GM21515 (cell line): ENCODE measurements around the gene PHKG1.
"Not testable (repeated sequence)": the region's sequence is repeated elsewhere in the genome, so short reads cannot be mapped to it uniquely, and the experiment has no call there.

Experiments used
- ATAC-seq: cut with Tn5 transposase; IDR thresholded peaks from one replicate; pipeline ENCODE4 v1.9.1; 2021; ENCODE audit not compliant: unreplicated experiment

The PHKG1 gene

DNA sequence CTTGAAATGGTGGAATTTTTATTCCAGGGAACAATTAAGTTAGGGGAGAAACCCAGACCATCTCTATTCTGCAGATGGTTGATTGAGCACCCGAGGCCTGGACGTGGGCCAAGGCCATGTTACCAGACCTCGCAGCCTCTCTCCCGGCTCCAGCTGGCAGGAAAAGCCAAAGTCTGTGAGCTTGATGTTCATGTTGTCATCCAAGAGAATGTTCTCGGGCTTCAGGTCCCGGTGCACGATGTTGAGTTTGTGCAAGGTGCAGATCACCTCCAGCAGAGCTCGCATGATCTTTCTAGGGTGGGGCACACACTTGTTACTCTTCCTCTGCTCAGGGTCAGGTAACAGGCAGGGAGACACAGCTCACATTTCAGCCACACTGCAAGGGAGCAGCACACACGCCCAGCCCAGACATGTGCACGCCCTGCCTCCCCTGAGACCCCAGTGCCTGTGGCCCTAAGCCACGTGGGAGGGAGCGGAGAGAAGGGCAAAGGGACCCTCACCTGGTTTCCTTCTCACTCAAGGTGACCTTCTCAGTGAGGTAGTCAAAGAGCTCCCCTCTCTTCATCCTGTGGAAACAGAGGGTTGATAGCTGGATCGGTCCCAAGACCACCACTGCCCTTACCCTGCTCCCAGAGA is 9.5 kb downstream of the PHKG1 start:
- no peak for ATAC-seq

DNA sequence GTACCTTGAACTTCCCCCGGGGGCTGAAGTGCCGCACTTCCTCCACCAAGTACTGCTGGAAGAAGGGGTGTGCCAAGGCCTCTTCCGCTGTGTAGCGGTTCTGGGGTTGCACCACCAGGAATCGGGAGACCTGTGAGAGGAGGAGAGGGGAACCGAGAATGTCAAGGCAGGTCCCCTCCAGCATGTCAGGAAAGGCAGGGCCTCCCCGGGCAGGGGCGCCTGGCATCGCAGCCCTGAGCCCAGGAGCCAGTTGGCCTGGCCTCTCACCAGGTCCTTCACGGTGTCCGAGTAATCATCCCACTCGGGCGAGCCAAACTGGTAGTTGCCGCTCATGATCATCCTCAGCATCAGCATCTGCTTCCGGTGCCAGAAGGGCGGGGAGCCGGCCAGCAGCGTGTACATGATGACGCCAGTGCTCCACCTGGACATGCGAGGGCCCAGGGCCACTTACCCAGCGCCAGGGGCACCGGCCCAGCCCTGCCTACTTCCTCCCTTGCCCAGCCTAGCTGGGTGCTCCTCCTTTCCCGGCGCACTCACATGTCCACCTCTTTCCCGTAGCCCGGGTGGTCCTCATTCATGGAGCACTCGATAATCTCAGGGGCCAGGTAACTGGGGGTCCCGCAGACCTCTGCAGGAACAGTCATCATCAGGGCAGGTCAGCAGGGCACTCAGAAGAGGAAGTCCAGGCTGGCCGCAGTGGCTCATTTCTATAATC is 11.0 kb downstream of the PHKG1 start:
- no peak for ATAC-seq

DNA sequence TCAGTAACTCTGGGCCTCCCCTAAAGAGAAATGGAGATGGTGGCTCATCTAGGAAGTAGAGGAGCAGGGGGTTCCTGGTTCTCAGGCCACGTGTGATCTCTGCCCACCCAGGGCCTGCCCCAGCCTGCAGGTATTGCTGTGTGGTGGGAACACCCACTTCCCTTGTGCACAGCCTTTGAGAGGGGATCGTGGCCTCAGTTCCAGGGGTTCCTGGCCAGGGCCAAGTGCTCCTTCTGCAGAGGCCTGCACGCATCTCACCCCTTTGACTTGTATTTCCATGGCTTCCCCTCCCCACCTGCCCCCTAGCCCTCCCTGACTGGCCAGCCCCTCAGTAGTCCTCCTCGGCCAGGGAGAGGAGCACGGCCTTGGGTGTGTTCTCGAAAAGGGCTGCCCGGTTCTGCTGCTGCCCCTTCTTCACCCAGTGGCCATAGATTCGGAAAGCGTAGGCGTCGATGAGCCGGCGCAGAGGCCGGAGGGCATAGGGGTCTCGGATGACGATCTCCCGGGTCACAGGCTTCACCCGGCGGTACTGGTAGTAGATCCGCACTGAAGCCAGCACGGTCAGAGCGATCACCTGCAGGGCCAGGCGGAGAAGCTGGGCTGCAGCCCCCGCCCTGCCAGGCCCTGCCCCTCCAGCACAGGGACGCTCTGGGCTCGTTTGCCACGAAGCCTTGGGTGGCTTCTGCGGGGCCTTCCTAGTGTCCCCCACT is 11.9 kb downstream of the PHKG1 start:
- ATAC-seq = not testable (repeated sequence)

DNA sequence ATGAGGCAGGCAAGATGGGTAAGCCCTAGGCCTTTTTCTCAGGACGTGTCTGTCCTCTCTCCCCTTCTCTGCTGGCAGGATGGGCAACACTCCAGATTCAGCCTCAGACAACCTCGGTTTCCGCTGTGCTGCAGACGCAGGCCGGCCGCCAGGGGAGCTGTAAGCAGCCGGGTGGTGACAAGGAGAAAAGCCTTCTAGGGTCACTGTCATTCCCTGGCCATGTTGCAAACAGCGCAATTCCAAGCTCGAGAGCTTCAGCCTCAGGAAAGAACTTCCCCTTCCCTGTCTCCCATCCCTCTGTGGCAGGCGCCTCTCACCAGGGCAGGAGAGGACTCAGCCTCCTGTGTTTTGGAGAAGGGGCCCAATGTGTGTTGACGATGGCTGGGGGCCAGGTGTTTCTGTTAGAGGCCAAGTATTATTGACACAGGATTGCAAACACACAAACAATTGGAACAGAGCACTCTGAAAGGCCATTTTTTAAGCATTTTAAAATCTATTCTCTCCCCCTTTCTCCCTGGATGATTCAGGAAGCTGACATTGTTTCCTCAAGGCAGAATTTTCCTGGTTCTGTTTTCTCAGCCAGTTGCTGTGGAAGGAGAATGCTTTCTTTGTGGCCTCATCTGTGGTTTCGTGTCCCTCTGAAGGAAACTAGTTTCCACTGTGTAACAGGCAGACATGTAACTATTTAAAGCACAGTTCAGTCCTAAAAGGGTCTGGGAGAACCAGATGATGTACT is 13.1 kb downstream of the PHKG1 start:
- no peak for ATAC-seq

DNA sequence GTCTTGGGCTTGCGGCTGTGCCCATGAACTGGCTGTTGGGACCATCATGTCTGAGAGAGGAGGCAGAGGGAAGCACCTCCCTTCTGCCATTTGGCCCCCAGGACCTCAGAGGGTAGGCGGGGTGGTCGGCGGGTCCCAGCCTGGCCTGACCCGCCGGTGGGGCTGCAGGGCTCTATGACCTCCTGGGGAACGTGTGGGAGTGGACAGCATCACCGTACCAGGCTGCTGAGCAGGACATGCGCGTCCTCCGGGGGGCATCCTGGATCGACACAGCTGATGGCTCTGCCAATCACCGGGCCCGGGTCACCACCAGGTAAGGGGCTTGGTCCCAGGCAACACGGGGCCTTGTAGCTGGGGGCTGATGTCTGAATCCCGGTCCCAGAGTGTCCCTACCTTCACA is 14.6 kb downstream of the PHKG1 start:
- no peak for ATAC-seq

DNA sequence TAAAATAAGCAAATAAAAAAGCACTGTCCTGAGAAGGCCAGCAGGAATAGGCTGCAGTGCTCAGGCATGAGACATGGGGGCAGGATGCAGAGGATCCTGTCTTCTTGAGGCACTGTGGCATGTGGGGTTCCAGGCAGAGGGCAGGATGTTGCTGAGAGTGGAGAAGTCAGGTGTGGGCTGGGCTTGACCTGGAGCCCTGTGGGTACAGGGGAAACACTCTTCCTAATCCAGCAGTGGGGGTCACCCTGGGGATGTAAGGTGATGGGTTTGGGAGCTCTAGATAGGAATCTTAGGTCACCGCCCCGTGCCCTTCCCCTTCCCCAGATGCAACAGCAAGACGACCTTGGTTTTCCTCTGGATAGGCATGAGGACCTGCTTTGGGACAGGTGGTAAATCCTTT is 15.1 kb downstream of the PHKG1 start:
- no peak for ATAC-seq

DNA sequence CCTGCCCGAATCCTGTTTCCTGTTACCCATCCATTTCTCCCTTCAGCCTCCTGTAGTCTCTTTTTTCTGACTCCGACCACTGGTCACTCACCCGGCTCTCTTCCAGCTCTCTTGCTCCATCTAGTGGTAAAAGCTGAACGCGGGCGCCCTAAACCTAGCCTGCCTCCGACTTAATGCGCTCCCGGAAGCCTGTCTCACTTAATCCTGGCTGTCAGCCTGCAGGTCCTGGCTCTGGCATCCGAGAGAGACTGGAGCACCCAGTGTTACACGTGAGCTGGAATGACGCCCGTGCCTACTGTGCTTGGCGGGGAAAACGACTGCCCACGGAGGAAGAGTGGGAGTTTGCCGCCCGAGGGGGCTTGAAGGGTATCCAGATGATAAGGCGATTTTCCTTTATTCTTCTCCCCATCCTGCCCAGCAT is 18.4 kb downstream of the PHKG1 start:
- peak; percentile 83 for ATAC-seq

DNA sequence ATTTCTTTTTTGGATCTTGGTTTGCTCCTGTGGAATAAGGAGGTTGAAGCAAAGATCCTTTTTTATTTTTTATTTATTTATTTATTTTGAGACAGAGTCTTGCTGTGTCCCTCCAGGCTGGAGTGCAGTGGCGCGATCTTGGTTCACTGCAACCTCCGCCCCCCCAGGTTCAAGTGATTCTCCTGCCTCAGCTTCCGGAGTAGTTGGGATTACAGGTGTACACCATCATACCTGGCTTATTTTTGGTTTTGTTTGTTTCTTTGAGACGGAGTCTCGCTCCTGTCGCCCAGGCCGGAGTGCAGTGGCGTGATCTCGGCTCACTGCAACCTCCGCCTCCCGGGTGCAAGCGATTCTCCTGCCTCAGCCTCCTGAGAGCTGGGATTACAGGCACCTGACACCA is 26.4 kb downstream of the PHKG1 start:
- not testable (repeated sequence) for ATAC-seq

DNA sequence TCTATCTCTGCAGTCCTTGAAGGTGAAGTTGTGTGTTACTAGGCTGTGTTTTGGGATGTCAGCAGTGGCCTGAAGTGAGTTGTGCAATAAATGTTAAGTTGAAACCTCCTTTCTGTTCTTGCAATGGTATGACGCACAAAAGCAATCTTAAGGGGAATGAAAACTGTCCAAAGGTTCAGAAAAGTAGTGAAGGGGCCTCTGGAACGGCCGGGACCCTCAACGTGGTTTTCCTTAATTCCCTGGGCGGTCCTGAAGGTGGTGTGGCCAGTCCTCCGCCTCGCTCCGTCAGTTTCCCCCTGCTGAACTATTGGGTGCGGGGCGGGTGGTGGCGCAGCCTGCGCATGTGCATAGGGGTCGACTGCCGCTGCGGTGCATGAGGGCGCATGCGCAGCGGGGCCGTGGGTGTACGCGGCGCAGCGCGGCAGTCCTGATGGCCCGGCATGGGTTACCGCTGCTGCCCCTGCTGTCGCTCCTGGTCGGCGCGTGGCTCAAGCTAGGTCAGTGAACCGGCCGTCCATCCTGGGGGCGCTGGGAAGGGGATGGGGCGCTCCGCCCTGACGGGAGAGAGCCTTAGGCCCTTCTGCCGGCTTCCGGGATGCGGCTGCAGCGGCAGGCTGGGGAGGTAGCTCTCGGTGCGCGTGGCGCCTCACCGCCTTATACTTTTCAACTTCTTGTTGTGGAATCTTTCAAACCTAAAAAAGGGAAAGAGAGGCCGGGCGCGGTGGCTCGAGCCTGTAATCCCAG is 28.7 kb downstream of the PHKG1 start, which contains the start of gene SUMF2:
SUMF2 (plus strand) TSS at position 405 of the 744 bp plus-strand sequence; CDS start at position 431, 26 bp downstream.
- ATAC-seq = peak; percentile 86

DNA sequence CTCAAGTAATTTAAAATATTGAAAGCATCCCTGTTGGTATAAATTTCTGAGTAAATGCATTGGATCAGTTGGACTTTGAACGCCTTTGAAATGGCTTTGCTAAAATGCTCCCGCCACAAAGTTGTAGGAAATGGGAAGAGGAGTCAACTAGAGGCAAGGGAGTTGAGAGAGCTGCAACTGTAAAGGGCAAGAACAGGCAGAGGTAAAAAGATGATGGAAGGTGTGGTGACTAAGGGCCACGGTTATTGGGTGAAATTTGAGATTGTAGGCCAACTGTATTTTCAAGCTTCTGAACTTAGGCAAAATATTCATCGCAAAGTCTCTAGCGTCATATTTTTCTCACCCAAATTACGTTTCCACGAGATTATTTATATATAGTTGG is 29.3 kb downstream of the PHKG1 start:
- no peak for ATAC-seq

DNA sequence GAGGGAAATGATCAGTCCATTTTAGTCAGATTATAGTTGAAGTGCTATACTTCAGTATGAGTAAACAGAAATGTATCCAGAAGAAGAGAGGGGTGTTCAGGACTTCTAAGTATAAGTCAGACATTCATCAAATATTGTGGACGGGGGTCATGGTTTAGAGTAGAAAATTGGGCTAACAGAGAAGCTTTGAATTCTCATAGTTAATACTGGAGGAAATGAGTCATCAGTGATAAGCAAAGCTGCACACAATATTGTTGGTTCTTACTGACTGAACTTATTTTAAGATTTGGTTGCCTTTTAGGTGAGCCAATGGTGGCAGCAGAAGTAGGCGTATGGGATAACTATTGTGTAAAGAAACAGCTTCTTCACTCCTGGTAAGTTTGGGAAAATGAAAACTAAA is 30.4 kb downstream of the PHKG1 start:
- ATAC-seq = no peak

DNA sequence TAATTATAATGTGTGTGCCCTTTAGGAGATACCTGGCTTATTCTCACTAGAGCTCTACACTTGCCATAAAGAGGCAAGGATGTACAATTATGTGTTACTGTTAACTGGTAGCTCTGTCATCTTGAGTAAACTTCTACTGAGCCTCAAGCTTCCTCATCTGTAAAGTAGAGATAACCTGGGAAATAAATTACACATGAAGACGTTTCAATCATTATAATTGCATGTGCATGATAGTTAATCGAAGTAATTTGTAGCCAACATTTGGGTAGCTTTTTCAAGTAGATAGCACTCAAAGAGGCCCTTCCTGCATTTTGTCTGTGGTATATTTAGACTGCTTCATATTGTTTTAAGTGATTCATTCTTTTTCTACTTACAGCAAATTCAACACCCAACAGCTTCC is 38.8 kb downstream of the PHKG1 start:
- no peak for ATAC-seq

DNA sequence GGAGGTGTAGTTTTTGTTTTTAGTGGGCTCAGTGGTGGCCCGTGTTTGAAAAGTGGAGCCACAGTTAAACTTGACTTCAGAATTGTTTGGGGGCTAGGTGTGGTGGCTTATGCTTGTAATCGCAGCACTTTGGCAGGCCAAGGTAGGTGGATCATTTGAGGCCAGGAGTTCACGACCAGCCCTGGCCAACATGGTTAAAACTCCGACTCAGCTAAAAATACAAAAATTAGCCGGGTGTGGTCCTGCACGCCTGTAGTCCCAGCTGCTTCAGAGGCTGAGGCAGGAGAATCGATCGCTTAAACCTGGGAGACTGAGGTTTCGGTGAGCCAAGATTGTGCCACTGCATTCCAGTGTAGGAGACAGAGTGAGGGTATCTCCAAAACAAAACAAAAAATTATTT is 39.4 kb downstream of the PHKG1 start:
- no peak for ATAC-seq

DNA sequence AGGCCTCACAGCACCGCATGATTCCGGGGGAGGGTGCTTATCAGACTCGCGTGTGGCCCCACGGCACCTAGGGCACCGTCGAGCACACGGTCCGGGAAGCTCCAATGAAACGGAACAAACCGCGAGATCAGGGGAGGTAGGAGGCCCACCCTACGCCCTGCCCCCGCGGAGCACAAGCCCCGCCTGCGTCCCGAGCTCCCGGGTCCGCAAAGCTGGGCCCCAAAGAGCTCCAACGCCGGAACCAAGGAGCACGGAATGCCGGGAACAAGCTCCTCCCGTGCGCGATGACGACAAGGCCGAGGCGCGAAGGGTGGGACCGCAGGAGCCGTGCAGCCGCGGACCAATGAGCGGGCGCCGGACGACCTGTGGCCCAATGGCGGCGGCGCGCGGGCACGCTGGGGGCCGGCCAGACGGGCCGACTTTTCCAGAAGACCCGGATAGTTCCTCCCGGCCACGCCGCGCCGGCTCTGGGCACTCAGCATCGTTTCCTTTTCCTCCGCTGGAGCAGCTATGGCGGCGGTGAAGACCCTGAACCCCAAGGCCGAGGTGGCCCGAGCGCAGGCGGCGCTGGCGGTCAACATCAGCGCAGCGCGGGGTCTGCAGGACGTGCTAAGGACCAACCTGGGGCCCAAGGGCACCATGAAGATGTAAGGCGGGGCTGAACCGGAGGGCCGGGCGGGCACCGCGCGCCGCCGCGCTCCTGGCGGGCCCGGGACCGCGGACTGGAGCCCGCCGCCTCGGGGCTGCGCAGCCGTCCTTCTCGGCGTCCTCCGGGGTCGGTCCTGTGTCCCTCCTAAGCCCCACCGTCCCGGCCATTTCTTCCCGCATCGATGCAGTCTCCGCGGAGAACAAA is 41.2 kb downstream of the PHKG1 start, which contains the start of the genes CCT6A and PSPH:
CCT6A (plus strand) TSS at position 427 of the 853 bp plus-strand sequence; CDS start at position 511, 84 bp downstream.
PSPH (minus strand) TSS at position 106 of the 853 bp plus-strand sequence. CDS start 30,232 bp downstream, outside the sequence.
- peak; percentile 96 for ATAC-seq

DNA sequence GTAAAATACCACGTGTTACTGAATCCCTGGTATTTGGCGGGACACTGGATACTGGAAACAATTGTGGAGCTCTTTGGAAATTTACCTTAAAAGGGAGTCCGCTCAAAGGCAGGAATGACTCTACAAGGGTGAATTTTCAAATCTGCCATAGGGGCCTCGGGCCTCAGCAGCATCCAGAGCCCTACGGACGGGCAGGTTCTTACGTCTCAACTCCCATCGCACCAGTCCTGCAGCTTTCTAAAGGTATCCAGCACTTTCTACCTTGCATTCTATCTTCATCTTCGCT is 41.8 kb downstream of the PHKG1 start:
- no peak for ATAC-seq

DNA sequence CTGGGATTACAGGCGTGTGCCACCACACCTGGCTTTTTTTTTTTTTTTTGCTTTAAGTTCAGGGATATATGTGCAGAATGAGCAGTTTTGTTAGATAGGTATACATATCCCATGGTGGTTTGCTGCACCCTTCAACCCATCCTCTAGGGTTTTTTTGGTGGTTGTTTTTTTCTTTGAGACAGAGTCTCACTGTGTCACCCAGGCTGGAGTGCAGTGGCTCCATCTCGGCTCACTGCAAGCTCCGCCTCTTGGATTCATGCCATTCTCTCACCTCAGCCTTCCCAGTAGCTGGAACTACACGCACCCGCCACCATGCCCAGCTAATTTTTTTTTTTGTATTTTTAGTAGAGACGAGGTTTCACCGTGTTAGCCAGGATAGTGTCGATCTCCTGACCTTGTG is 44.0 kb downstream of the PHKG1 start:
- not testable (repeated sequence) for ATAC-seq

DNA sequence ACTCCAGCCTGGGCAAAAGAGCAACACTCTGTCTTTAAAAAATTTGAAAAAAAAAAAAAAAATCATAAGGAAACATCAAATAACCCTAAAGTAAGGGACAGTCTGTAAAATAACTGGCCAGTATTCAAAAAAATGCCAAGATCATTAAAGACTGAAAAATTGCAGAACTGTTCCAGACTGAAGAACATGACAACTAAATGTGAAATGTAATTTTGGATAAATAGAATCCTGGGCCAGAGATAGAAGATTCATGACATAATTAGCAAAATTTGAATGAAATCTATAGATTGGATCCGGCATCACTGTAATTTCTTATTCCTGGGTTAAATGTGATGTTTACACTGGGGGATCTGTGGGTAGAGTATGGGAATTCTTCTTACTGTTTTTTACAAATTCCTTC is 44.5 kb downstream of the PHKG1 start:
- no peak for ATAC-seq

DNA sequence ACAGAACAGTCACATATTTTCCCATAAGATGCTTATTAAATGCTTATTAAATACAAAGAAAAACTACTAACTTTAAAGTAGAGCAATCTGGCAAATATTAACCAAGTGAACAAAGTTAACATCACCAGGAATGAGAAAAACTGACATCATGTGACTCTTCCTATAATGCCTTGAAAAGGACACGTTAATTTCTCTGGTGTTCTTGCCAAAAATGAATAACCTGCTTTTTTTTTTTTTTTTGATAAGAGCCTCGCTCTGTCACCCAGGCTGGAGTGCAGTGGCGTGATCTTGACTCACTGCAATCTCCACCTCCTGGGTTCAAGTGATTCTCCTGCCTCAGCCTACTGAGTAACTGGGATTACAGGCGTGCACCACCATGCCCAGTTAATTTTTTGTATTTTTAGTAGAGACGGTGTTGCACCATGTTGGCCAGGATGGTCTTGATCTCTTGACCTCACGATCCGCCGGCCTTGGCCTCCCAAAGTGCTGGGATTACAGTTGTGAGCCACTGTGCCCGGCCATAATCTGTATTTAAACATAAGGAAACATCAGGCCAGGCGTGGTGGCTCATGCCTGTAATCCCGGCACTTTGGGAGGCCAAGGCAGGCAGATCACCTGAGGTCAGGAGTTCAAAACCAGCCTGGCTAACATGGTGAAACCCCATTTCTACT is 45.2 kb downstream of the PHKG1 start:
- not testable (repeated sequence) for ATAC-seq
